Stimulated activated CD4-positive, alpha-beta T cell treated with anti-CD3 and anti-CD28 coated beads, TNF-alpha, amount 100 ng/mL, for 4 hours (primary cell): Measurements from ENCODE around the gene KLHL13.
"Not testable (repeated sequence)": the region's sequence is repeated elsewhere in the genome, so short reads cannot be mapped to it uniquely, and the experiment has no call there.

Source experiments
- DNase-seq, 3 experiments: peaks; one replicate each; pipeline ENCODE4 v3.0.0-alpha.2; 2020; ENCODE audit warnings: low read depth in 3 of 3

Gene KLHL13

GRCh38 chrX:118116713-118117550 lies at the start of gene KLHL13:
Gene KLHL13 (minus strand): TSS chrX:118116810. CDS start chrX:118028473, 88,337 bp downstream.
- DNase-seq = no peak

DNA sequence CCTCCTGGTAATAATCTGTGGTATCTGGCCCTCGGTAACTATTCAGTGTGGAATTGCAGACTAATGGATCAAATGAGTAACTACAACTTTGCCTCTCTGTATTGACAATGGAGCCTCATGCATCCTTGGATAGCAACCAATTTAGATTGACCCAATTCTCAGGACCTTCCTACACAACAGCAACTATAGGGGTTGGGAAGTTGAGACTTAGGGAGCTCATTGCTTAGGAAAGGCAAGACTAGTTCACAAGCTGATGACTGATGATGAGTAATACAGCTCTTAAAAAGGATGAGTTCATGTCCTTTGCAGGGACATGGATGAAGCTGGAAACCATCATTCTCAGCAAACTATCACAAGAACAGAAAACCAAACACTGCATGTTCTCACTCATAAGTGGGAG lies 47.5 kb upstream of the KLHL13 start:
- DNase-seq = no peak

GRCh38 chrX:118156953-118157608 lies 40.5 kb upstream of the KLHL13 start:
- no peak for DNase-seq

DNA sequence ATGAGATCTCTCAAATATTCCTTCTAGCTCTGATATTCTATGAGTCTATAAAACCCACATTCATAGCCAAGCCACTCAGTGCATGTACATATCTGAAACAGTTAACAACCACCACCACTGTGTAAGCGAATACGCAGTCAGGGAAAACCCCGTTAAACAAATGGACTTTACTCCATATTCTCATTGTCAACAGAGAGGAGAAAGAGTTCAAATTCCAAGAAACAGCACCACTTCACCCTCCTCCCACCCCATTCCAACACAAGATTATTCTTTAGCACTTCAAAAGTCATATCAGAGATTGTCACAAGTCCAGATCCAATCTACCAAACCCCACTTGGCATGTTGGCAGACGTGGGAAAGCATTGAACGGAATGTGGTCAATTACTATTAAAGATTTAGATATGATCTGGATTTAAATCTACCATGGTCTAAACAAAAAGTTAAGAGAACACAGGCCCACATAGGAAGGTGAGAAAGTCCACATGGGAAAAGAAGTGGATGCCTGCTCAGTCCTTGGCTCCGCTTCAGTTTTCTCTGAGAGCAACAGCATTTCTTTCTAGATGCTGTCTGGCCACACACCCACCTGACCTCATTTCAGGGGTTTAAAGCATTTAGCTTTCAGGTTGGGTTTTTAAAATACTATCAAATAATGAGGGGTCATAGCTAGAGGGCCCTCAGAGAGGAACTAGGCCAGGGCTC lies 39.8 kb upstream of the KLHL13 start:
- DNase-seq = no peak

GRCh38 chrX:118153270-118153669 lies 36.7 kb upstream of the KLHL13 start:
- no peak for DNase-seq

DNA sequence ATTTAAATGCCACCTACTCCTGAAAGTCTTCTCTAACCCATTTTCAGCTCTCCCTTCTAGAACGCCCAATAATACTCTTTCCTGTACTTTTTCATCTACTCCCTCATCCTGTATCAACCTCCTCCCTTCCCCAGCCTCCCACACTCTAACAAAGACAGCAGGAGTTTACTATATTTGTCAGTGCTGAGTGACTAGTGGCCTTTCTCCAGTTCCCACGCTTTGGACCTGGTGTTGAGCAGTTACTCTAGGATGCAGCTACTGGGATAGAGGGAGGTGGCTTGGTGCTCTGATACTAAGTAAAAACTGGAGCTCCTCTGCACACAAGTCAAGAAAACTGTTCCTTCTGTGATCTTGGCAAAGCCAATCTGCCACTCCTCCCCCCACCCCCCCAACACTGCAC lies 36.1 kb upstream of the KLHL13 start:
- DNase-seq = no peak

DNA sequence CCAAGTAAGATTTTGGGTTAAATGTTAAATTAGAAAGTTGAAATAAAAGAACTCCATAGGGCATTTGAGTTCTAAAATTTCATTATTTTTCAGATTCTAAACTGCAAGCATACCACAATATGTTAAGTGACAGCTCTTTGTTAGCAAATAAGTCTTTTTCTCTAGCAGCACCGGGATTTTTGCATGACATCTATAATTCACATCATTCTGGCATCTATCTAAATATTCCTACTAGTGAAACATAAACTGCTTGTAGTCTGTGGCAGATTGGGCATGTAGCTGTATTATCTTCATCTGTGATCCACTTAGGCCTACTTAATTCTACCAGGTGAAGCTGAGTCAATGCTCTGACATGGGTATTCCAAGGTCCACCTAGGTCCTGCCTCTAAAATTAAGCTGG lies 32.1 kb upstream of the KLHL13 start:
- DNase-seq = no peak

DNA sequence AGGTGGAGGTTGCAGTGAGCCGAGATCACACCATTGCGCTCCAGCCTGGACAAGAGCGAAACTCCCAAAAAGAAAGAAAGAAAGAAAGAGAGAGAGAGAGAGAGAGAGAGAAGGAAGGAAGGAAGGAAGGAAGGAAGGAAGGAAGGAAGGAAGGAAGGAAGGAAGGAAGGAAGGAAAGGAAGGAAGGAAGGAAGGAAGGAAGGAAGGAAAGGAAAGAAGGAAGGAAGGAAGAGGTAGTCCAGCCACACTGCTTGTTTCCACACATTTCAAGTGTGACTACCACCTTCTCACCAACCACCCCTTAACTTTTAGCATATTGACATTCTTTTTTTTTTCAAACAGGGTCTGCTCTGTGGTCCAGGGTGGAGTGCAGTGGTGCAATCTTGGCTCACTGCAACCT lies 31.2 kb upstream of the KLHL13 start:
- DNase-seq = not testable (repeated sequence)

DNA sequence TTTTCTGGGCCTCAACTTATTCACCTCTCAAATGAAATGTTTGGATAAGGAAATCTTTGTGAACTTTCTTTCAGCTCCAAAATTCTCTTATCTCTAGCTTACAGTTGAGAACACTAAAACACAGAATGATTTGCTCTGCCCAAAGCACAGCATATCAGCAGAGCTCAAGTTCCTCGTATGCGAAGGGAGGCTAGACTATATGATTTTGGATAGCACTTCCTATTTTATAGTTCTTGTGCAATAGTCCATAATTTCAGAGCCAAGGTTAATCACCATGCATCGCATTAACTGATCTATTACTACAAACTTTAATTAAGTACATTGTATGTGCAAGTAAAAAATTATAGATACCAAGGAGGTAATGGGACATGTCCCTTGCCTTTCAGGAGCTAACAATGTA lies 27.0 kb upstream of the KLHL13 start:
- DNase-seq = no peak

DNA sequence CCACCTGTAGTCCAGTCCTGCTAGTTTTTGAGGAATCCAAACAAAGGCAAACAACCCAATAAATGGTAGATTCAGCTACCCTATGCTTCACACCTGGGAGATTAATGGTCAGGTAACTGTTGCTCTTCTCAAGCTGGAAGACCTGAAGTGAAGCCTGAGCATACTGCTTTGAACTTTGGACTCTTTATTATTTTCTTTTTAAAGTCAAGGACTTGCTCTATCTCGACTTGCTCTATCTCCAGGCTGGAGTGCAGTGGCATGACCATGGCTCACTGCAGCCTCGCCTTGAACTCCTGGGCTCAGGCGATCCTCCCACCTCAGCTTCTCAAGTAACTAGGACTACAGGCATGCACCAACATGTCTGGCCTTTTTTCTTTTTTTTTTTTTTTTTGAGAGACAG lies 14.7 kb upstream of the KLHL13 start:
- no peak for DNase-seq

DNA sequence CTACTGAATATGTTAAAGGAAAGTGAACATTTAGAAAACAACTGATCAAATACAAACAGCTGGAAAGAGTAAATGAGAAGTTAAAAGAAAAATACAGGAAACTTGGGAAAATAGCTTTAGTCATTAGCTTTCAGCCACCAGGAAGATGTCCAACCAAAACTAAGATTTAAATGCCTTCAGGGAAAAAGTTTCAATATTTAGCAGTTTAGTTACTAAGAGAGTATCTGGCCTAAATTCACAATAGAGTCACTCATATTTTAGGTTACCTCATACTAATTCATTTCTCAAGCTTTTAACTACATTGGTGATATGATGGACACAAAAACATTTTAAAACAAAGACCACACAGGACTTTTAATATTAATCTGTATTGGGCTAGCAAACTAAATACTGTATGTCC lies 13.1 kb upstream of the KLHL13 start:
- no peak for DNase-seq

DNA sequence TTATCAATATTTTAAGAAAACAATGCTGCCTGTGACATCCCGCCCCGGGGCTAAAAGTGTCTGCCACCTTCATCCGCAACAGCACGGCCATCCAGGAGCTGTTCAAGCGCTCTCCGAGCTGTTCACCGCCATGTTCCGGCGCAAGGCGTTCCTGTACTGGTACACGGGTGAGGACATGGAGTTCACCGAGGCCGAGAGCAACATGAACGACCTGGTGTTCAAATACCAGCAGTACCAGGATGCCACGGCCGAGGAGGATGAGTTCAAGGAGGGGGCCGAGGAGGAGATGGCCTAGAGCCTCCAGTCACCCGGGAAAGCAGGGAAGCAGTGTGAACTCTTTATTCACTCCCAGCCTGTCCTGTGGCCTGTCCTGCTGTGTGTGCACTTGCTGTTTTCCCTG lies 12.1 kb upstream of the KLHL13 start:
- no peak for DNase-seq

DNA sequence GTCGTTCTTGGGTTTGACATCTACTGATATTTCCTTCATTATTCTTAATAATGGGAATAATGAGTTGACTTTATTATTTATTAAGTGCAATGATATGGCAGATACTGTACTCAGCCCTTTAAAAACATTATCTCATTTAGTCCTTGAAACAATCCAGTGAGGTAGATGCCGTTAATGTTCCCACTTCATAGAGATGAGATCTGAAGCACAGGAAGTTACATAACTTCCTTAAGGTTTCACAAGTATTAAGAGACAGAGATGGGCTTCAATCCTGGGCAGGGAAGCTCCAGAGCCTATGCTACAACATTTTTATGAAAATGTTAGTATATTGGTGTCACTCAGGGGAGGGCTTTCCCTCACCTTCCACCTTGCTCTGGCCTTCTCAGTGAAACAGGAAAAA lies 9.7 kb upstream of the KLHL13 start:
- no peak for DNase-seq

DNA sequence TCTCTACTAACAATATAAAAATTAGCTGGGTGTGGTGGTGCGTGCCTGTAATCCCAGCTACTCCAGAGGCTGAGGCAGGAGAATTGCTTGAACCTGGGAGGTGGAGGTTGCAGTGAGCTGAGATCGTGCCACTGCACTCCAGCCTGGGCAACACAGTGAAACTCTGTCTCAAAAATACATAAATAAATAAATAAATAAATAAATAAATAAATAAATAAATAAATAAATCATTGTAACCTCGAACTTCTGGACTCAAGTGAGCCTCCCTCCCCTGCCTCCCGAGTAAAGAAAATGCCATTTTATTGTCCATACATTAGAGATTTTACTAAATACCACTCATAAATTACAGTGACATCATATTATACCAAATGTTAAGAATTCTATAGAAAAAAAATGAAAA lies 7.6 kb upstream of the KLHL13 start:
- DNase-seq = not testable (repeated sequence)

GRCh38 chrX:118117741-118118140 lies 1.1 kb upstream of the KLHL13 start:
- no peak for DNase-seq

GRCh38 chrX:118115953-118116712 lies 477 bp downstream of the KLHL13 start:
- no peak for DNase-seq

DNA sequence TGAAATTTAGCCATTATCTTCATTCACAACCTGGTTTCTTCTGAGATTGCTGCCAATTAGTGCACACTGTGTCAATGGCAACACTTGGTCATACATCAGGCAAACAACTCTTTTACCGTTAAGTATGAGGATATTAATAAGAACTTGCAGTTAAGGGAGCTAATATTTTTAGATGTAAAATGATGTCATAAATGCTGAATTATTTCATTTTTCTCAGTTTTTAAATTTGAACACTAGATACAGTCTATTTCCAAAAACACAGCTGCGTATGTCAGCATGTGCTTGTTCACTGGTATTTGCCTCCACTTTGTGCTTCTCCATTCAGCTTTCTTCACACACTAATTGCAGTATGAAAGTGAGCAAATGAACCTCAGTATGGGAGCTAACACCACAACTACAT lies 1.6 kb downstream of the KLHL13 start:
- DNase-seq = no peak

- DNase-seq = no peak
These were observed 7.5 kb downstream of the KLHL13 start for GRCh38 chrX:118109065-118109464.

DNA sequence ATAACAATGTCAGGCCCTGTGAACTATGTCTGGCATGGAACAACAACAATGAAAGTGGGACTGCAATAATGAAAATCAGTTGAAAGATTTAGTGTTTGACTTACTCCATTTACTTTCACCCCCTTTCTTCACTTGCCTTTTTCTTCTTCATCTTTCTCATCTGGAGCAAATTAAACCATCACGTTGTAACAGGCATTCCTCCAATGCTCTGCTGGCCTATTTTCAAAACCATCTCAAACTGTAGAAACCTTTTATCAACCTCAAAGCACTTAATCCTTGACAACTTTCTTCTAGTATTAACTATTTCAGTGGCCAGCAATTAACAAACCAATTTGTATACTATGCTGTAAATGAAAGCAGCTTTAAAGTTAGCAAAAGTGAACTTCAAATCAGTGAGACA lies 8.3 kb downstream of the KLHL13 start:
- DNase-seq = no peak

GRCh38 chrX:118100091-118100490 lies 16.5 kb downstream of the KLHL13 start:
- no peak for DNase-seq

GRCh38 chrX:118088084-118088483 lies 28.5 kb downstream of the KLHL13 start:
- DNase-seq = no peak

GRCh38 chrX:118074196-118074595 lies 42.4 kb downstream of the KLHL13 start:
- DNase-seq = no peak
